Neural progenitor cell (in vitro differentiated cells): Measurements from ENCODE around the gene SLC25A43. TPM values are rescaled to one million over a fixed set of nuclear protein-coding genes. Genes with fewer than 3 reads are reported as not detected.

Source experiments
- DNase-seq: peaks from one replicate; pipeline ENCODE4 v3.0.0-alpha.2; 2016; ENCODE audit warnings: low spot score
- H2AFZ ChIP-seq: fragments of 200-600 bp; sonication (generic); replicated peaks from 2 replicates; pipeline ENCODE4 v1.6.1; 2016; ENCODE audit warnings: antibody characterized with exemption
- H3F3A ChIP-seq: fragments of 200-600 bp; sonication (generic); 2 replicates; pipeline ENCODE4 v1.6.1; 2016; ENCODE audit warnings: antibody characterized with exemption, low read depth
- H3K27ac ChIP-seq: fragments of 200-600 bp; sonication (generic); 2 replicates; pipeline ENCODE4 v1.5.1; 2016; ENCODE audit warnings: mild to moderate bottlenecking
- H3K27me3 ChIP-seq: fragments of 200-600 bp; sonication (generic); 2 replicates; pipeline ENCODE4 v1.6.1; 2016; ENCODE audit warnings: mild to moderate bottlenecking, moderate library complexity
- H3K36me3 ChIP-seq: fragments of 200-600 bp; sonication (generic); 2 replicates; pipeline ENCODE4 v1.5.1; 2016
- H3K4me1 ChIP-seq: fragments of 200-600 bp; sonication (generic); 2 replicates; pipeline ENCODE4 v1.6.1; 2016; ENCODE audit warnings: mixed run types
- H3K4me2 ChIP-seq: fragments of 200-600 bp; sonication (generic); 2 replicates; pipeline ENCODE4 v1.6.1; 2016
- H3K4me3 ChIP-seq: fragments of 200-600 bp; sonication (generic); 2 replicates; pipeline ENCODE4 v1.5.1; 2016
- H3K79me2 ChIP-seq: fragments of 200-600 bp; sonication (generic); 2 replicates; pipeline ENCODE4 v1.6.1; 2016; ENCODE audit warnings: low read depth
- H3K9ac ChIP-seq: fragments of 200-600 bp; sonication (generic); 2 replicates; pipeline ENCODE4 v1.6.1; 2016
- H3K9me3 ChIP-seq: fragments of 200-600 bp; sonication (generic); 2 replicates; pipeline ENCODE4 v1.5.1; 2016; ENCODE audit warnings: low read depth
- H4K20me1 ChIP-seq: fragments of 200-600 bp; sonication (generic); 2 replicates; pipeline ENCODE4 v1.6.1; 2016; ENCODE audit warnings: low read depth
- H3K27ac Mint-ChIP-seq: 3 replicates; pipeline ENCODE4 v1.8.0; 2021; ENCODE audit warnings: mixed read lengths
- H3K27me3 Mint-ChIP-seq: 2 replicates; pipeline ENCODE4 v1.8.0; 2022; ENCODE audit warnings: low read depth, mild to moderate bottlenecking, inconsistent platforms, moderate library complexity, mixed read lengths; ENCODE audit not compliant: insufficient read depth
- H3K36me3 Mint-ChIP-seq: 3 replicates; pipeline ENCODE4 v1.8.0; 2021; ENCODE audit warnings: mixed read lengths
- H3K4me1 Mint-ChIP-seq: 3 replicates; pipeline ENCODE4 v1.8.0; 2021; ENCODE audit warnings: mixed read lengths
- H3K4me3 Mint-ChIP-seq: 3 replicates; pipeline ENCODE4 v1.8.0; 2021; ENCODE audit warnings: mild to moderate bottlenecking, moderate library complexity, mixed read lengths
- H3K9me3 Mint-ChIP-seq: 3 replicates; pipeline ENCODE4 v1.8.0; 2020; ENCODE audit warnings: mixed read lengths
- CTCF ChIP-seq: fragments of 200-600 bp; sonication (generic); IDR thresholded peaks from 2 replicates; pipeline ENCODE4 v1.5.1; 2017; ENCODE audit warnings: antibody characterized with exemption, mild to moderate bottlenecking
- EZH2 ChIP-seq: fragments of 200-600 bp; sonication (generic); IDR thresholded peaks from 2 replicates; pipeline ENCODE4 v1.6.1; 2017; ENCODE audit warnings: antibody characterized with exemption, mild to moderate bottlenecking, moderate library complexity
- EZH2phosphoT487 ChIP-seq: fragments of 200-600 bp; sonication (generic); IDR thresholded peaks from 2 replicates; pipeline ENCODE4 v1.6.1; 2017; ENCODE audit warnings: antibody characterized with exemption
- total RNA-seq: library from RNA; depleted of rRNA; stranded (reverse); fragments of >200 nt; gene quantifications from 2 replicates; pipeline ENCODE4 v1.2.3, GENCODE V29; 2015; ENCODE audit warnings: low replicate concordance

SLC25A43 gene
- total RNA-seq, 1 donor from 2014 or later = 5.4 TPM

GRCh38 chrX:119466970-119467369 lies 67.8 kb downstream of the SLC25A43 start:
- Histone ChIP-seq H3K9me3 (no peaks in the 10 kb centered on the region), H3K79me2 (peaks cover 5% of the 10 kb centered on the region), H3K4me1 (no peaks in the 10 kb centered on the region), H3K36me3 (no peaks in the 10 kb centered on the region), H3K27me3 (no peaks in the 10 kb centered on the region), H3K27ac (no peak overlapping the region), H3F3A (no peaks in the 10 kb centered on the region), H3K9ac (no peak overlapping the region), H2AFZ (no peak overlapping the region), H3K4me3 (no peak overlapping the region), H3K4me2 (no peak overlapping the region), H4K20me1 (peaks cover 8% of the 10 kb centered on the region)
- Mint-ChIP-seq H3K4me1 (peaks cover 4% of the 10 kb centered on the region), H3K9me3 (peaks cover 7% of the 10 kb centered on the region), H3K27ac (no peak overlapping the region), H3K36me3 (peaks cover 9% of the 10 kb centered on the region), H3K4me3 (peak overlapping the region; percentile 33), H3K27me3 (peaks cover 7% of the 10 kb centered on the region)
- DNase-seq = no peak
- TF ChIP-seq EZH2phosphoT487 (no peak), CTCF (no peak), EZH2 (no peak)

- TF ChIP-seq EZH2 (no peak), EZH2phosphoT487 (no peak), CTCF (no peak)
- no peaks in the 10 kb centered on the region for H3K27me3 ChIP-seq
- no peak overlapping the region for H3K27ac Mint-ChIP-seq
- no peaks in the 10 kb centered on the region for H3K9me3 ChIP-seq
- H3K36me3 ChIP-seq = no peaks in the 10 kb centered on the region
- peaks cover 9% of the 10 kb centered on the region for H3K36me3 Mint-ChIP-seq
- H3K79me2 ChIP-seq = peaks cover 5% of the 10 kb centered on the region
- no peaks in the 10 kb centered on the region for H3K4me1 ChIP-seq
- H4K20me1 ChIP-seq = peaks cover 8% of the 10 kb centered on the region
- H3K27ac ChIP-seq = no peak overlapping the region
- H3K4me2 ChIP-seq = peak overlapping the region; percentile 74
- peaks cover 7% of the 10 kb centered on the region for H3K9me3 Mint-ChIP-seq
- no peak overlapping the region for H2AFZ ChIP-seq
- H3K4me3 Mint-ChIP-seq = peak overlapping the region; percentile 79
- no peaks in the 10 kb centered on the region for H3F3A ChIP-seq
- no peak overlapping the region for H3K4me3 ChIP-seq
- H3K9ac ChIP-seq = no peak overlapping the region
- peaks cover 4% of the 10 kb centered on the region for H3K4me1 Mint-ChIP-seq
- DNase-seq = no peak
- H3K27me3 Mint-ChIP-seq = peaks cover 7% of the 10 kb centered on the region
Observed at GRCh38 chrX:119467433-119467832, 68.3 kb downstream of the SLC25A43 start.

GRCh38 chrX:119467842-119468550 lies 68.9 kb downstream of the SLC25A43 start, which contains the start of gene SLC25A5:
Gene SLC25A5, plus strand, starts transcription at chrX:119468444. Its CDS starts 72 bp downstream, at chrX:119468516.
- peaks cover 4% of the 10 kb centered on the region for H3K4me1 Mint-ChIP-seq
- no peak for TF ChIP-seq CTCF
- no peak for TF ChIP-seq EZH2
- no peak for TF ChIP-seq EZH2phosphoT487

More at GRCh38 chrX:119467842-119468550, 68.9 kb downstream of the SLC25A43 start, which contains the start of gene SLC25A5:
- Mint-ChIP-seq H3K36me3 (peaks cover 9% of the 10 kb centered on the region), H3K27me3 (peaks cover 7% of the 10 kb centered on the region), H3K4me3 (peak within 1 kb of the TSS; percentile 86), H3K9me3 (peaks cover 7% of the 10 kb centered on the region), H3K27ac (no peak within 1 kb of the TSS)
- H3K36me3 ChIP-seq = no peaks in the 10 kb centered on the region
- H3K27me3 ChIP-seq = no peaks in the 10 kb centered on the region
- H3K4me2 ChIP-seq = peak within 1 kb of the TSS; percentile 74
- H3K9ac ChIP-seq = no peak within 1 kb of the TSS
- H3F3A ChIP-seq = no peaks in the 10 kb centered on the region
- H2AFZ ChIP-seq = peak within 1 kb of the TSS; percentile 39
- peaks cover 8% of the 10 kb centered on the region for H4K20me1 ChIP-seq
- peaks cover 5% of the 10 kb centered on the region for H3K79me2 ChIP-seq
- peak within 1 kb of the TSS; percentile 61 for H3K4me3 ChIP-seq
- no peak within 1 kb of the TSS for H3K27ac ChIP-seq
- no peaks in the 10 kb centered on the region for H3K4me1 ChIP-seq
- DNase-seq = peak; percentile 90
- H3K9me3 ChIP-seq = no peaks in the 10 kb centered on the region
